ENCODE results near the gene ICAM5. TPM values are rescaled to one million over a fixed set of nuclear protein-coding genes. Genes with fewer than 3 reads are reported as not detected.
A peak's percentile ranks its signal among the peaks of the same experiment; 100 is the strongest.

The ICAM5 gene
- total RNA-seq, 1 donor, result 11.7 TPM

GRCh38 chr19:10292206-10292788, 2.5 kb downstream of the ICAM5 start:
- TF ChIP-seq CTCF (IDR thresholded peaks at IDR 0.05; ENCODE audit: insufficient read depth, low read depth, low read length), result no peak
- H3K4me3 ChIP-seq (ENCODE audit: low read depth, low read length), result peak overlapping the region; percentile 67
- peak; percentile 86 for DNase-seq (ENCODE audit: low read depth)

GRCh38 chr19:10292789-10293636, 3.3 kb downstream of the ICAM5 start:
- H3K4me3 ChIP-seq (ENCODE audit: low read depth, low read length), result peak overlapping the region; percentile 67
- TF ChIP-seq CTCF (IDR thresholded peaks at IDR 0.05; ENCODE audit: insufficient read depth, low read depth, low read length), result no peak
- DNase-seq (ENCODE audit: low read depth), result peak; percentile 8

- DNase-seq (ENCODE audit: low read depth), result no peak
- H3K4me3 ChIP-seq (ENCODE audit: low read depth, low read length), result no peak overlapping the region
- TF ChIP-seq CTCF (IDR thresholded peaks at IDR 0.05; ENCODE audit: insufficient read depth, low read depth, low read length), result no peak
Measured at GRCh38 chr19:10293637-10294367, 4.0 kb downstream of the ICAM5 start.

GRCh38 chr19:10294368-10294697, 4.6 kb downstream of the ICAM5 start:
- no peak for DNase-seq (ENCODE audit: low read depth)

GRCh38 chr19:10295305-10295846, 5.6 kb downstream of the ICAM5 start:
- peak; percentile 4 for TF ChIP-seq CTCF (IDR thresholded peaks at IDR 0.05; ENCODE audit: insufficient read depth, low read depth, low read length)
- peak overlapping the region; percentile 15 for H3K4me3 ChIP-seq (ENCODE audit: low read depth, low read length)
- peak; percentile 17 for DNase-seq (ENCODE audit: low read depth)

More at GRCh38 chr19:10294368-10294697, 4.6 kb downstream of the ICAM5 start:
- no peak overlapping the region for H3K4me3 ChIP-seq (ENCODE audit: low read depth, low read length)
- no peak for TF ChIP-seq CTCF (IDR thresholded peaks at IDR 0.05; ENCODE audit: insufficient read depth, low read depth, low read length)

- no peak for TF ChIP-seq CTCF (IDR thresholded peaks at IDR 0.05; ENCODE audit: insufficient read depth, low read depth, low read length)
- peak overlapping the region; percentile 15 for H3K4me3 ChIP-seq (ENCODE audit: low read depth, low read length)
- DNase-seq (ENCODE audit: low read depth), result no peak
Measured at GRCh38 chr19:10295847-10296591, 6.3 kb downstream of the ICAM5 start.

Measured in fibroblast of villous mesenchyme (primary cell).